SIG-M5 treated with dmso at 0.1 percent for 504 hours (cell line): ENCODE results near the gene KDM4C.
A peak's percentile ranks its signal among the peaks of the same experiment; 100 is the strongest.

Experiments used
- DNase-seq: peaks from one replicate; lab custom pipeline; 2025; ENCODE audit not compliant: unreplicated experiment; lab: John Stamatoyannopoulos, UW

KDM4C gene

DNA sequence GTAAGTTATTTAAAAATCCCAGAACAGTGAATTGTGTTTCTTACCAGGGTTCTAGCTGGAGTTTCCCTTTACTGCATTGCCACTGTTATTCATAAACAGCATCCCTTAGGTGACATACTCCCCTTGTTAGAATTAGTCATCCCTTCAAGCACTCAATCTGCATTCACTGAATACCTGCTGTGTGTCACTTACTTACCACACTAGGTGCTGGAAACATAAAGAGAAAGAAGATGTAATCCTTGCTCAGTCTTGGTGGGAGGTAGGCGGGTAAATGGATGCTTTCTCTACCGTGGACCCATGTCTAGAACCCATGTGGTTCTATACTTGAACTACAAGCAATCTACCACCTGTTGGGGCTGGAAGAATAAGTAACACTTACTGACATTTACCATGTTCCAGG is 371.6 kb downstream of the KDM4C start:
- no peak for DNase-seq

DNA sequence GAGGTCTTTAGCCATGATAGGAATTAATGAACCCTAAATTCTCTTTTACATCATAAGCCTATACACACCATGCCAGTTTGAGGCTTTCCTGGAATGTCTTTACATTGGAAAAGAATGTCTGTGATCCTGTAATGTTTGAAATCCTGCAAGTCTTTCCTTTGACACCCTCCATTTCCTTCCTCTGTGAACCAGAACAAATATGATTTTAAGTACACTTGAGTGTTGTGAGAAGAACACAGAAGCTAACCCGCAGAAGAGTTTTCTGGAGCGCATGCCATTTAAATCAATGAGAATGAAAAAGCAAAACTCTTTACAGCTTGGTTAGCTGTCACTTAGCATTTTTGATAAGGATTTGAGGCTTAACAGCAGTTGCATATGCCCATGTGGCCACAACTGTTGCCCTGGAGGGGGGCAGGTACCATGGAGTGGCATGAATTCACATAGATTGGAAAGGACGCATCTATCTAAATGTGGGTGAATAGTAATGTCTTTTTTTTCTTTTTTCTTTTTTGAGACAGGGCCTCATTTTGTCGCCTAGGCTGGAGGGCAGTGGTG is 372.6 kb downstream of the KDM4C start:
- no peak for DNase-seq

DNA sequence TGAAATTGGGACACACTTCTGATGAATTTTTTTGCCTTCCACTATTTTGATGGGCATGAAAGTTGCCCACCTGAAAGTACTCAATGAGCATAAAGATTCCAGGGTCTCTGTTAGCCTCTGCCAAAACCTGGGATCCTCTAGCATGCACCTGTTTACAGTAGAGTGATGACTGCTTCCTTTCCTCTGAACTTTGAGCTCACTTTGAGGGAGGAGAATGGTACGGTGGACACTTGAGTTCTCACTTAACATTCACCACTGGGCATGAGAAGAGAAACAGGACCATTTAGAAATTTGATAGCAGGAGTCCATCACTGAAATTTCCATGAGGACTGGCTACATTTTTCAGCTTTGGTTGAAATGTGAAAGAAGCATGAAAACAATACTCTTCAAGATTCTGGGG is 374.8 kb downstream of the KDM4C start:
- DNase-seq, result no peak

DNA sequence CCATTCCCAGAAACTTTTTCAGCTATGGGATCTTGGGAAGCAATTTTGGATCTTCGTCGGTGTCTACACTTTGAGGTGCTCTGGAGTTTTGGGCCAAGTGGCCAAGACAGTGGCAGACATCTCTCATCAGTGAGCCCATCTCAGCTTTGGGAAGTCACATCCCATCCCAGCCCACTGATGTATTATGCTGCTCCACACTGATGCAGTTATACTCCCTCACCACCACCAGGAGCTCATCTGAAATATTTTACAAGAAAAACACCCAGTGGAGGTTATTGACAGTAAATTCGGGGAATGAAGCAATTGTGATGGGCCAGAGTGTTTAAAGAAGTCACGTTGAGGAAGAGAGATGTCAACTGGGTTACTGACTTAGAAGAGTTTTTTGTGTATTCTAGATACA is 378.0 kb downstream of the KDM4C start:
- no peak for DNase-seq

DNA sequence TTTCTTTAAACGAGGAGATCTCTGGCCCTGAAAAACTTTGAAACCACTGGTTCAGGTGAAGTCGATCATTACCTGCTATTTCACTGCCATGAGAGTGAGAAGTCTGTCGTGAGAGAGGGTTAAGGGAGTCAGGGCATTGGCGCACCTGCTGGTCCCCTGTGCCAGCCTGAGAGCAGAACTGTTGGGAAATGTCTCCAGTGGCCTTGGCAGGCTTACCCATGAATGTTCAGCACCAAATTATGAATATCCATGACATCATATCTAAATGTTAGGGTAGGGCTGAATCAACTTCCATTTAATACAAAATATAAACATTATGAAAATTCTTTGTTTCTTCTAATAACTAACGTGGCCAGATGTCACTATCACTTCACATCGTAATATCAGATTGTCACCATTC is 379.3 kb downstream of the KDM4C start:
- no peak for DNase-seq

DNA sequence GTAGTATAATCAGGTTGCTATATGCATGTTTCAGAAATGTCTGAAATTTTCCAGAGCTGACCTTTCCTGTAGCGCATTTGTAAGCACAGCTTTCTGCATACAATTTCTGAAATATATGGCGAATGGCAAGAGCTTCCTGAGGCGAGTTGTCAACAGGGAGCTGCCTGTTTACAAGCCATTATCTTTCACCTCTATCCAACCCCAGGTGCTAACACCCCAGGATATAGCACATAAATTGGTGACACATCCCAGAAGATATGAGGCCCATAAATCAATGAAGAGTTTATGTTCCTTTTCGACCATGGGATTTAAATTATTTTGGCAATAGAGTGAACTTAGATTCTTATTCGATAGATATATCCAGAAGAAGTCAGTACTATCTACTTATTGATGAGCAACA is 379.8 kb downstream of the KDM4C start:
- no peak for DNase-seq

DNA sequence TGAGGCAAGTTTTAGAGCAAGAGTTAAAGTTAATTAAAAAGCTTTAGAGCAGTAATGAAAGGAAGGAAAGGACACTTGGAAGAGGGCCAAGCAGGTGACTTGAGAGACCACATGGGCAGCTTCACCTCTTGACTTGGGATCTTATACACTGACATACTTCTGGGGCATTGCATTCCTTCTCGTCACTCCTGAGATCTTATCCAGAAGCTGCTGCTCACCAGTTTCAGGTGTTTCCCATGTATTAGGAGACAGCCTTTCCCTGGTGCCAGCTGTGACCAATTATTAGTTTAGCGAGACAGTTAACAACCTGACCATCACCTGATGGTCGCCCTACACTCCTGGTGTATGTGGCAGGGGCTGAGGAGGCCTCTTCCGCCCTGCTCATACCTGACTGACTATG is 382.1 kb downstream of the KDM4C start:
- DNase-seq, result peak; percentile 12

DNA sequence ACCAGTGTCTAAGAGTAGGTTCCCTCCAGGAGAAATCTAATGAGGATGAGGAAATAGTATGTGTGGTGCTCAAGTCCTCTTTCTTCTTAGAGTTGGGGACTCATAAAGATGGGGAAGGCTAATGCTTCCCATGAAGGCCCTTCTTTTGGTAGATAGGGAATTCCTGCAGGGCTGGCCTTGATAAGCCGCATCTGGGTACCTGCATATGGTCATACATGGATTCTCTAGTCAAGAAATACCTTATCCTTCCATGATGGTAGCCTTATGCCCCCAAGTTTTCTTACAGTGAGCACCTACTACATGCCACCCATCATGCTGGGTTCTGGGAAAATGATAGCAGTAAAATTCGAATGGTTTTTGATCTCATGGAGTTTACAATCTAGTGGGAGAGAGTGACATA is 382.6 kb downstream of the KDM4C start:
- DNase-seq, result no peak

DNA sequence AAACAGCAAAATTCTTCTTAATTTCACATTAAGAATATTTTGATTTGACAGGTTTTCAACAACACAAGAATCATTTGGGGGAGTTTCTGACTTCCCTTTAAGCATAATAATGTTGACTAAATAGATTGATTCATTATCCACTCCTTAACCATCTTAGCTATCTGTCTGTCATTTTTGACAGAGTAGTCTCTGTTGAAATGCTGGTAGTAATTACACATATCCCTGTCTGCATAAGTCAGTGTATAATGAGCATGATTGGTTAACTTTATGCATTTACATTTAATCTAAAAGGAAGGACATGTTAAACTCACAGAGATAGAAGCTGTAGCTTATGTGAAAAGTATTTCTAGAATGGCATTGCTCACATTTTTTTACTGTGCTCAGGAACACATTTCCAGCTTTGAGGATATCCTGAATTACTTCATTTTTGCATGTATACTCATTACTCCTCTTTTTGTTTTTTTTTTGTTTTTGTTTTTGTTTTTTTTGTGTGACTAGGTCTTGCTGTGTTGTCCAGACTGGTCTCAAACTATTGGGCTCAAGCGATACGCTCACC is 385.9 kb downstream of the KDM4C start:
- no peak for DNase-seq

DNA sequence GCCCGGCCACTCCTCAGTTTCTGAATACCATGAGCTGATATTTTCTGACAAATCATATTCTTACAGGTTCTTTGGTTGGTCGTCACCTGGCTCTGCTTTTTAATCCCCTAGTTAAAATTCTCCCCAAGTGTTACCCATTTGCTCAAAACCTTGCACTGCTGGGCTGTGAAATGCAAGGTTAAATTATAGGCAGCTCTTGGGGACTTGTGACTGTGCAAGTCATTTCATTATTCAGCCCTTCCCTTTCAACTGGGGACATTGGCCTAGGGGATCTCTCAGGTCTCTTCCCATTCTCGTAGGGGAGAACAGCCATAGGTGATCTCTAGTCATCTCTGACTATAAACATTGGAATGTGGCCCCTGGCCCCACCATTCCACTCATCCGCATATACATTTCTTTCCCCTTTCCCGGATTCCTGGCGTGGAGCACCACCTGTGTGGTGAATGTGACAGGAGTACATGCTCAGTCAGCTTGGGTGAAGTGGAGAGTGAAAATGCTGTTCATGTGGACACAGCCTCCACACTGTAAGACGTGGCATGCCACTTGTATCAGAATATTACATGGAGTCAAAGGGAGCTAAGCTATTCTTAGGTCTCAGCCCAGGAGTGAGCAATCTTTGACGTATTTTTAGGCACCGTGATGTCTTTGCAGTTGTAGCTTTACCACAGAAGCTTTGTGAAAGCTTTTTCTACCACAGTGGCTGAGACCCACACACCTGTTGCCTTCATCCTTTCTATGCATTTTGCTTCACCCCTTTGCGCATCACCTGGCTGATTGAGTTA is 386.7 kb downstream of the KDM4C start:
- no peak for DNase-seq

DNA sequence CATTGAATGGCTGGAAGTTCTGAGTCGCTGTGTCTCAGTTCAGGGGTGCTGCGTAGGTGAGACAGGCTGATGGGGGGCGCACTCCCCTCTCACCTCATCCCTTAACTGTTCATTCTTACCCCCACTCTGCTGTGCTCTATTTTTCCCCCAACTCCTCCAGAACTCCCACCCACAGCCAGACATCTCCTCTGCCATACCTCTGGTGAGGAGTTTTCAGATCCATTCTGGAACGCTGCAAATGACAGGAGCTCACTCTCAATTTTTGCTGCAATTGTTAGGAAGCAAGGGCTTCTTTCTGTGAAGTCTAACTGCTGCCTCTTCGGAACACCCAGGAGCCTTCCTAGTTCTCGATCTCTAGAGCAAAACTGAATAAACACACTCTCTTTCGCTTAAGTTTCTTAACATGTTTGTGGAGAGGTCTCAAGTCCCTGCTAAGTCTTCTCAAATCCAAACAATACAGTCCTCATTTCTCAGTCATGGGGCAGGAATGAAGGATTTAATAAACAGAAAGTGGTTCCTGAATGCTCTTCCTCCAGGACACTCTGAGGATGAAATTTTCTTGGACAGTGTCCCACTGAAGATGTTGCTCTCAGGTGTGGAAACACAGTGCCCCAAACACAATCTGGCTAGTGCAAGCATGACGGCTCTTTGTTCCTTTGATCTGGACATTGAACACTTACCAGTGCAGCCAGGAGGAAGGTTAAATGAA is 387.7 kb downstream of the KDM4C start:
- no peak for DNase-seq

DNA sequence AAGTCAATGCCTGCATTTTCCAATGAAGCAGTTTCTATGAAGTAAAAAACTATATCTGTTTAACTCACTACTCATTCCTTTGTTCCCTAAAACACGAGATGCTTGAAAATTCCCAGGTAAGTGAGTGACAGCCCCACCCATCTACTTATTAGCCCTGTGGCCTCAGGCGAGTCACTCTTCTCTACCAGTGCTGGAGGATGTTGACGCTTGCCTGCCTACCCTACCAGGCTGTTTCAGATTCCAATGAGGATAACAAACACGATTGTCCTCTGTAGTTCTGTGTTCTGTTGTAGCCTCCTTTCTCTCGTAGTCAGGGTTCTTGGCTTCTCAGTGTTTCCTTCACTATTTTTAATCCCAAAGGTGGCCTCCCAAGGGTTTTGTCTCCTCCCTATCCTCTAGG is 388.8 kb downstream of the KDM4C start:
- DNase-seq, result no peak

DNA sequence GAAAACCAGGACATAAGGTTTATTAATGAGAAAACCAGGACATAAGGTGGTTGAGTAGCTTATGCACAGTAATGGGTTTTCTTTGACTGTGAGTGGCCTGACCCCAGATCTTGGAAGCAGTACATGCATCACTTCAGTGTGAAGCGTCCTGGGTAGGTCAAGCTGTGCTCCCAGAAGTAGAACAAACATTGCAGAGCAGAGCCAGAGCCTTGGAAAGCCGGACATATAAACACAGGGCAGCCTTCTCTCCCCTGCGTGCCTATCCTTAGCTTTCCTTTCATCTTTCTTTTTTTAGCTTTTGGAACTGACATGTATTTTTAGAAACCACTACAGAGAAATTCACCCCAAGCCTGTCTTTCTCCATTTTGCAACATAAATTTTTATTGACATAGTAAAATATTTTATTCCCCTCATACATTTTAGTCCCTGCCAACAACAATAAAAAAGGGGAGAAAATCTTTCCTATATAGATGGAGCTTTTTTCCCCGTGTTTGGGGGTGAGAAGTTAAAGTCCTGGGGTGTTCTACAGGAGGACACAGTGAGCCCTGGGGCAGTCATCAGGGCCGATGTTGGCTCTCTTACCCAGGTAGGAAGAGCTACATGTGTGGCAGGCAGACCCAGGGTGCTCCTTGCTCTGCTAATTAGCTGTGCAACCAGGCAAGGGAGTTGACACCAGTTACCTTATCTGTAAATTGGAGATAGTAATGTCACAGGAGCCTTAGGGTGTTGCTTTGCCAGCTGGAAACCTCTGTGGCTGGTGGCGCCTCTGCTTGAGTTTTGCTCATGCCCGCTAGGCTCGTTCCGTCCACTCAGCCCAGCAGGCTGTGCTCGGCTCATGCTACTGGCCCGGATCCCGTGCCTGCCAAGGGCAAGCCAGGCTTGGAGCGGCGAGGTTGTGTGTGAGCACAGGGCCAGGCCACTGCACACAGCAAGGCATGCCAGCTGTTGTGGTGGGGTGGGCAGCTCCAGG is 389.6 kb downstream of the KDM4C start:
- DNase-seq, result no peak

DNA sequence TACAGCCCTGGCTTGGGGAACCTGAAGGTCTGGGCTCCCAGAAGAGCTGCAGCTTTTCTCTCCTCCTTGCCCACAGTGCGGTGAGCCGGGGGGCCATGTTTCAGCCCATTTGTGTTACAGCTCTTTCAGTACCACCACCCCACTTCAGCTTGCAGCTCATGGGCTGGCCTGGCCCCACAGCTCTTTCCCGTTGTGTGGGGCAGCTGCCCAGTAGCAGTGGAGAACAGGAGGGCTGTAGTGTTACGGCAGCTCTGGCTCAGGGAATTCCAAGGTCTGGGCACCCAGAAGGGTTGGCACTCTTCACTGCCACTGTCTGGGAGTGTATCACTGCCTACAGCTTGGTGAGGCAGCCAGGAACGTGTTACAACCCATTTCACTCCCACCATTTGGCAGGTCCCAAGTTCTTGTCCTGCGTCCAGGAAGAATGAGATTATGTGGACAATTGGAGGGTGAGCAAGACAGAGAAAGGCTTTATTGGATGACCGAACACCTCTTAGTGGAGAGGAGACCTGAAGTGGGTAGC is 390.5 kb downstream of the KDM4C start:
- no peak for DNase-seq

DNA sequence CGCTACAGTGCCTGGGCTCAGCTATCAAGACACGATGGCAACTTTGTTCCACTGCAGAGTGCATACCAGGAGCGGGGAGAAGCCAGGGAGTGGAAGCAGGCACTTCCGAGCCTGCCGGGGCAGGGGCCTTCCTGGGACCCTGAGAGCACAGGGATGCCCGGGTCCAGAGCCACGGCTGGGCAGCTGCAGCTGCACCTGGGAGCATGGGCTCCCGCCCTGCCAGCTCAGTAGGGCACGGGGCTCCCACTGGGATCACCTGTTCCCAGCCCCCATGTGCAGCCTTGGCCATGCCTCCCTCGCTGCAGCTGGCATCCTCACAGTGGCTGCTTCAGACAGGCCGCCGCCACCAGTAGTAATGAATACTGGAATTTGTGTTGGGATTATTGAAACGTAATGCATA is 391.5 kb downstream of the KDM4C start:
- DNase-seq, result no peak

DNA sequence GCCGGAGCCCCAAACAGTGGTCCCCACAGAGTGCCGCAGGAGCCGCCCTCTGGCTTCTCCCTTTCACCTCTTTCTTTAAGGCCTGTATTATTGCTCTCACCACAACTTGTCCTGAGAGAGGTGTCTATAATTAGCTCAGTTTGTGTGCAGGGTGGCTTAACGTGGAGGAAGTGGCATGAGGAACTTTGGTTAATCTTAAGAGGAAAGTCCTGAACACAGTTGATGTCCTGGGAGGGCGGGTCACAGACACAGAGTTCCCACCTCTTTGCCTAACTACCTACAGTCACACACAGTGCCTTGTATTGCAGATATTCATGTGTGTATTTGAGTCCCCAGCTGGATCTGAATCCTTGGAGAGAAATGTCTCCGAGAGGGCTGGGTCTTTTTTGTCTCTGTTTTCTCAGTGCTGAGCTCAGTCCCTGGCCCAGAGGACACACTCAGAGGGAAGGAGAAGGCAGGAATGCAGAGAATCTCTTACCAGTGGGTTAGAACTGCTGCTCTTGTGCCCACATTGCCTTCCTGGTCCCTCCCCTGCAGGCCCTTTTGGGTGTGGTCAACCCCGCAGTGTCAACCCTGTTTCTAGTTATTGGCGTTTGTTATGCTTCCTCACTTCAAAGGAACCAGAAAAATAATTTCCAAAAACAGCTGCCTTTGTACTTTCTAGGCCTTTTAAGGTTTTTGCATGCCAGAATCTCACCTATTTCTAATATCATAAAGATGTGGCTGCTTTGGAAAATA is 392.5 kb downstream of the KDM4C start:
- DNase-seq, result peak; percentile 76

DNA sequence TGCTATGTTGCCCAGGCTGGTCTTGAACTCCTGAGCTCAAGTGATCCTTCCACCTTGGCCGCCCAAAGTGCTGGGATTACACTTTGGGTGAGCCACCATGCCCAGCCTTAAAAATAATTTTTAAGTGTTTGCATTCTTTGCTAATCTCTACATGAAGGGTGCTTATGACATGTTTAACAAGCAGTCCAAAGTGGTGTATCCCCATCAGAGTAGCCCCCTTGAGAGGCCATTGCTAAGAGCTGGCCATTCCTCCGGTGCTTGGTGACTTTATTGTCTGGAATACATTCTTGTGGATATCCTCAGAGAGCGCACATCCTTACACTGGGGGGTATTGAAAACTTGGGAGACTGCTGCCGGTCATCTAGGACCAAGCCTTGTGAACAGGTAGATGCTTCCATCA is 395.4 kb downstream of the KDM4C start:
- DNase-seq, result no peak

DNA sequence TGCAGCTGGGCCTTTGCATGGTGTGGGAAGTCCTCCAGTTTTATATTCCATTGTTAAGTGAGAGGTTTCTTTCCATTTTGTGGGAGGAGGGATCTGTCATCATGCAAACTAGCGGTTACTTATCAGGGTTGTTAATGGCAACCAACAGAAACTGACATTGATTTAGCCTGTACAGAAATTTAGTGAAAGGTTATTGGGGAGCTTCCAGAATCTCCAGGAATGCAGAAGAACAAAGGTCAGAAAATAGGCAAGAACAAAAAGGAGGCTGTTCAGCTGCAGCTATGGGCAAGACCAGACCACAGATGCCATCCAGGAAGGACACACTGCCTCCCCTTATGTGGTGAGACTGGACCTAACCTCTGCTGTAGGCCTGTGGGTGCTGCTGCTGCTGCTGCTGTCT is 395.8 kb downstream of the KDM4C start:
- no peak for DNase-seq

DNA sequence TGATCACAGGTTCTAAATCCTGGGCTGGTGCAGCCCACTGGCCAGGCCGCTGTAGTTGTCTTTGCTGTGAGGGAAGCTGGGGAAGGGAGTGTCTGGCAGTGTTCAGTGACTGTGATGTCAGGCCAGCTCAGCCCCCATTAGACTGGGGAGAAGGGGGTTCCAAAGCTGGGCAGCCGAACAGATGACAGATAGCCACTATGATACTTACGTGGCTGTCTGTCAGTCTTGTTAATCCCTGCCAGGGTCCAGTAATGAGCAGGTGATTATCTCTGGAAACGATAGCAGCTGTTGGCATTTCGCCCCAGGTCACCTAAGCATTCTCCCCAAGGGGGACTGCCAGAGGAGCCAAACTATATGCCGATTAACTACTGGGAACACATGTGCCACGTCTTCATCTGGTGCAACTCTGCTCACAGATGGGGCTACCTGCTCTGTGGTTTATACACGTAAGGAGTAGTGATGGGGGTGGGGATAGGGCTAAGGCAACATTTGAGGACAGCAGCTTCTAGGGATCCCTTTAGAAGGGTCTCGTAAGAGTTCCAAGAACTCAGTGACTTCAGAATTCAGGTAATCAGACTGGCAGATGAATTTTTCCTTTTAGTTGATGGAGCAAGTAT is 396.3 kb downstream of the KDM4C start:
- no peak for DNase-seq

DNA sequence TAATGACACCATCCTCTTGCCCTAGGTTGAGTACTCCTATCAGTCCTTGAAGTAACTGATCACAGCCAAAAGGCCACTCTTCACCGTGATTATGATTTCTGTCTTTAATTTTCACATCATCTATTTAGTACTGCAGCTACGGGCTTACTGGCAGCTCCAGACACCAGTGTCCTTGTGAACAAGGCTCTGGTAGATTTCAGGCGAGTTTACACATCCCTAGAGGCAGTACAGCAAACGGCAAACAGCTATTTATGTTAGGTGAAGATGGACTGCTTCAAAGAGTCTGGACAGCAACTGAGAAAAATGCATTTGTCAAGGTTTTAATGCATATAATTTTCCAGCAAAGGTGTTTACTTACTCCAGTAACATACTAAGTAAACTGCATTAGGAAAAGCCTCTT is 396.9 kb downstream of the KDM4C start:
- no peak for DNase-seq
